Aortic smooth muscle cell (primary cell): ENCODE results near the gene GALNT4. TPM values are rescaled to one million over a fixed set of nuclear protein-coding genes. Genes with fewer than 3 reads are reported as not detected.

Source experiments
- total RNA-seq: library from RNA; depleted of rRNA; stranded (reverse); fragments of >200 nt; gene quantifications from 2 replicates; pipeline ENCODE4 v1.2.3, GENCODE V29; 2014

The GALNT4 gene
- 13.9 and 15.7 TPM in 2 replicates for total RNA-seq

DNA sequence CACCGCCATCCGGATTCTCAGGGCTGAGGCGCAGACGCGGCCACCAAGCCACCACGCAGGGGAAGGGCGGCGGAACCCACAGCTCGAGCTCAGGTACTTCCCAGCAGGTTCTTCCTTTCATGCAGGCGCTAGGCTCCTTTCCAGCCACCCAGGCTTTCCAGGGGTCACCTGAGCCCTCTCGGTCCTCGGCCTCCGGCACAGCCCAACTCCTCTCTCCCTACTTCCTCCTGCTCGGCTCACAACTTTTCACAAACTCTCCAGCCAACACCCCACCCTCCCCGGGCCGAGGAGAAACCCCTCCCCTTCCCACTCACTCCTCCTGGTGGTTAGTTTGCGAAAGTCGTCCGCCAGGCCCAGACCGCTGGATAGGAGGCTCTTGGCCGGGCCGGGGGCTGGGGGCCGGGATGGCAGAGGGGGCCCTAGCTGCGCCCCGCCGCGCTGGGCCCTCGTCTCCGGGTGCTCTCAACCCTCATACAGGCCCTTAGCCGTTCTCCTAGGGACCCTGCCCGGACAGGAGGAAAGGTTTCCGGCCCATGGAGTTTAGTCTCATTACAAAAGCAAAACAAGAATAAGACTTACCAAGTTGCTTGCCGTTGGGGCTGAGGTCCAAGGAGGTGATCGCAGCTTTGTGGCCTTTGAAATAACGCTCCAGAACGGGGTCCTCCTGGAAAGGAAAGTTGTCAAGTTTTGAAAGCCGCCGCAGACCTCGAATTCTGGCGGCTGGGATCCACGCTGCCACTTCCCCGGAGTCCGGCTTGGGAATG lies at the start of gene GALNT4:
GALNT4 (minus strand) TSS at position 256 of the 764 bp plus-strand sequence; CDS start at position 9, 247 bp downstream.

DNA sequence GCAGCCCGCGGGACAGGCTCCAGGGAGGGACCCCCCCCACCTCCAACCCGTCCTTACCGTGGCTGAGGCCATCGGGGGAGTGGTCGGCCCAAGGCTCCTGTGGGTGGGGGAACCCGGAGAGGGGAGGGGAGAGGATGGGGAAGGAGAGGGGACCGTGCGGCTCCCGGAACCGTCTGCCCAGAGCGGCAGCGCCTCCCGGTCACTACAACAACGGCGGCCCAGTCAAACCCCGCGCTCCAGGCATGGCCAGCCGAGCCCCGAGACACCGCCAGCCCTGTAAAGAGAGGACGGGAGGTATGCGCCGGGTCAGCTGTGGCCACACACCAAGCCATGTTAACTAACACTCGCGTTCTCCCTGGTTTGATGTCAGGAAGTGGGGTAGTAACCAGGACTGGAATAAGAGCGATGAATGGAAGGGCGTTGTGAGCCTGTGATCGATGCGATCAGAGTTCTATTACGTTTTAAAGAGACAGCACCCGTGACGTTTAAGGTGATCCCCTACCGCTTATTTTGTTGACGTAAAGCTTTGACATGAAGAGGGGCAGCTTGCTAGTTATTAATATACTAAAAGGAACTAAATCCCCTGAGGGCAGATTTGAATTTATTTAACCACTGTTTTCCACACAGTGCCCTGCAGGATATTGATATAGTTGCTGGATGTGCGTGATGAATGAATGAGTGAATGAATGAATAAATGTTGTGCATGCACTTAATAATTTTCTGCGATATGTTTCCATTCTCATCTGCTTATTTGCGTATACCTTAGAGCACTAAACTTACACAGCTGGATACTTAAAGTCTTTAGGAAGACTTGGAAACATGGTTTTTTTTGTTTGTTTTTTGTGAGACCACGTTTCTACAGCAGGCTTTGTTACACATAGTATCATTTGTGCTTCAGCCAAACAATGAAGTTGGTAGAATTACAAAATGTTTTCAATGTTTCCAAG lies 1.5 kb upstream of the GALNT4 start, which contains the start of gene POC1B:
POC1B (minus strand) TSS at position 224 of the 947 bp plus-strand sequence; CDS start at position 72, 152 bp downstream.

Other genes with a start within 250 kb of the GALNT4 start
- gene DUSP6, start 172.3 kb downstream of the GALNT4 start, total RNA-seq: 58.1 and 88.6 TPM in 2 replicates
- 12.3 and 14.2 TPM in 2 replicates for gene POC1B, start 1.3 kb upstream of the GALNT4 start, total RNA-seq
- gene ATP2B1, start 184.0 kb upstream of the GALNT4 start, total RNA-seq: 18.6 and 27.9 TPM in 2 replicates